HepG2 (cell line): ENCODE measurements around the gene ARL2. TPM values are rescaled to one million over a fixed set of nuclear protein-coding genes. Genes with fewer than 3 reads are reported as not detected.

ENCODE experiments used
- AFF4 ChIP-seq: sonication (generic); formaldehyde crosslinking; IDR thresholded peaks from 2 replicates; pipeline ENCODE4 v1.4.0; 2020; ENCODE audit warnings: missing genetic modification reagents
- ARNT ChIP-seq: fragments of 450-650 bp; IDR thresholded peaks from 2 replicates; pipeline ENCODE4 v1.6.1; 2017
- BORCS8-MEF2B ChIP-seq: sonication (generic); formaldehyde crosslinking; IDR thresholded peaks from 2 replicates; pipeline ENCODE4 v1.8.0; 2022; ENCODE audit warnings: mild to moderate bottlenecking, missing genetic modification reagents
- CBX5 ChIP-seq: sonication (generic); formaldehyde crosslinking; IDR thresholded peaks from 2 replicates; pipeline ENCODE4 v1.4.0; 2020; ENCODE audit warnings: missing genetic modification reagents, borderline replicate concordance
- ETV5 ChIP-seq: IDR thresholded peaks from 2 replicates; pipeline ENCODE4 v1.6.1; 2018; ENCODE audit warnings: missing biosample characterization, missing genetic modification reagents, inconsistent platforms, borderline replicate concordance
- HNF4A ChIP-seq: sonication (generic); formaldehyde crosslinking; IDR thresholded peaks from 2 replicates; pipeline ENCODE4 v1.4.0; 2020; ENCODE audit warnings: missing genetic modification reagents
- IKZF5 ChIP-seq: IDR thresholded peaks from 2 replicates; pipeline ENCODE4 v1.6.1; 2018; ENCODE audit warnings: missing genetic modification reagents, mild to moderate bottlenecking, missing compliant biosample characterization
- JUN ChIP-seq: sonication (generic); formaldehyde crosslinking; IDR thresholded peaks from 2 replicates; pipeline ENCODE4 v1.4.0; 2020; ENCODE audit warnings: mild to moderate bottlenecking, missing genetic modification reagents
- KDM2A ChIP-seq: sonication (generic); formaldehyde crosslinking; IDR thresholded peaks from 2 replicates; pipeline ENCODE4 v1.4.0; 2020; ENCODE audit warnings: low read depth, missing genetic modification reagents, borderline replicate concordance
- MAFF ChIP-seq: IDR thresholded peaks from 2 replicates; pipeline ENCODE4 v1.6.1; 2011; ENCODE audit warnings: low read depth, low read length, improper control_type of control experiment
- MEIS2 ChIP-seq: sonication (generic); formaldehyde crosslinking; IDR thresholded peaks from 2 replicates; pipeline ENCODE4 v1.9.0; 2021; ENCODE audit warnings: mild to moderate bottlenecking, missing genetic modification reagents
- POLR2AphosphoS5 ChIP-seq: IDR thresholded peaks from 2 replicates; pipeline ENCODE4 v1.6.1; 2012; ENCODE audit warnings: low read depth, low read length
- REPIN1 ChIP-seq: sonication (generic); formaldehyde crosslinking; IDR thresholded peaks from 2 replicates; pipeline ENCODE4 v1.8.0; 2022; ENCODE audit warnings: missing genetic modification reagents, low read depth, mild to moderate bottlenecking, borderline replicate concordance
- SMARCE1 ChIP-seq: fragments of 450-650 bp; IDR thresholded peaks from 2 replicates; pipeline ENCODE4 v1.6.1; 2017; ENCODE audit warnings: borderline replicate concordance
- TBX2 ChIP-seq: sonication (generic); formaldehyde crosslinking; IDR thresholded peaks from 2 replicates; pipeline ENCODE4 v1.5.0; 2020; ENCODE audit warnings: missing genetic modification reagents, mild to moderate bottlenecking, borderline replicate concordance
- TEAD2 ChIP-seq: sonication (generic); formaldehyde crosslinking; IDR thresholded peaks from 2 replicates; pipeline ENCODE4 v1.9.0; 2021; ENCODE audit warnings: missing genetic modification reagents
- WIZ ChIP-seq: sonication (generic); formaldehyde crosslinking; IDR thresholded peaks from 2 replicates; pipeline ENCODE4 v1.5.1; 2020; ENCODE audit warnings: mild to moderate bottlenecking, missing genetic modification reagents
- ZNF335 ChIP-seq: sonication (generic); formaldehyde crosslinking; IDR thresholded peaks from 2 replicates; pipeline ENCODE4 v1.4.0; 2020; ENCODE audit warnings: missing genetic modification reagents
- ZNF570 ChIP-seq: sonication (generic); formaldehyde crosslinking; IDR thresholded peaks from 2 replicates; pipeline ENCODE4 v1.4.0; 2020; ENCODE audit warnings: mild to moderate bottlenecking, missing genetic modification reagents, borderline replicate concordance
- ZSCAN21 ChIP-seq: sonication (generic); formaldehyde crosslinking; IDR thresholded peaks from 2 replicates; pipeline ENCODE4 v1.8.0; 2022; ENCODE audit warnings: mild to moderate bottlenecking, missing genetic modification reagents, moderate library complexity, borderline replicate concordance
- ZSCAN9 ChIP-seq: IDR thresholded peaks from 2 replicates; pipeline ENCODE4 v1.6.1; 2016; ENCODE audit warnings: borderline replicate concordance
- polyA plus RNA-seq, 8 experiments: library from polyadenylated mRNA; depleted of rRNA in 3 of 8; stranded (reverse) in 7 of 8; unstranded in 1 of 8; fragments of >200 nt; fragmentation: Illumina TruSeq in 4 of 8; extraction: Trizol in 4 of 8; gene quantifications; 2 replicates each; pipeline versions ENCODE4 v1.2.1 to v1.2.3, GENCODE V29; 2011 to 2016; ENCODE audit warnings: low read depth in 4 of 8, missing spikeins in 1 of 8, mixed read lengths in 1 of 8; ENCODE audit not compliant: insufficient read depth in 1 of 8
- total RNA-seq, 5 experiments: library from RNA; depleted of rRNA; stranded (reverse); fragments of >200 nt; fragmentation: Illumina TruSeq; extraction: Trizol; gene quantifications; 2 replicates each; pipeline ENCODE4 v1.2.3, GENCODE V29; 2016; ENCODE audit warnings: low read depth in 1 of 5
- TF ChIP-seq, protein P1 (sequence below): sonication (generic); formaldehyde crosslinking; conservative IDR thresholded peaks from 2 replicates; pipeline ENCODE4 v1.4.0; 2020; ENCODE audit warnings: missing genetic modification reagents
- TF ChIP-seq, protein P2 (sequence below): sonication (generic); formaldehyde crosslinking; IDR thresholded peaks from 2 replicates; pipeline ENCODE4 v1.8.1; 2023; ENCODE audit warnings: missing genetic modification reagents, mild to moderate bottlenecking, borderline replicate concordance
- TF ChIP-seq, protein P3 (sequence below): IDR thresholded peaks from 2 replicates; pipeline ENCODE4 v1.6.1; 2012; ENCODE audit warnings: inconsistent platforms

The ARL2 gene
- total and polyA plus RNA-seq, 2 of the 13 experiments (the other 11 are each of a cell fraction or from before 2014, with no cell fraction given): 82.9 to 84.4 TPM

DNA sequence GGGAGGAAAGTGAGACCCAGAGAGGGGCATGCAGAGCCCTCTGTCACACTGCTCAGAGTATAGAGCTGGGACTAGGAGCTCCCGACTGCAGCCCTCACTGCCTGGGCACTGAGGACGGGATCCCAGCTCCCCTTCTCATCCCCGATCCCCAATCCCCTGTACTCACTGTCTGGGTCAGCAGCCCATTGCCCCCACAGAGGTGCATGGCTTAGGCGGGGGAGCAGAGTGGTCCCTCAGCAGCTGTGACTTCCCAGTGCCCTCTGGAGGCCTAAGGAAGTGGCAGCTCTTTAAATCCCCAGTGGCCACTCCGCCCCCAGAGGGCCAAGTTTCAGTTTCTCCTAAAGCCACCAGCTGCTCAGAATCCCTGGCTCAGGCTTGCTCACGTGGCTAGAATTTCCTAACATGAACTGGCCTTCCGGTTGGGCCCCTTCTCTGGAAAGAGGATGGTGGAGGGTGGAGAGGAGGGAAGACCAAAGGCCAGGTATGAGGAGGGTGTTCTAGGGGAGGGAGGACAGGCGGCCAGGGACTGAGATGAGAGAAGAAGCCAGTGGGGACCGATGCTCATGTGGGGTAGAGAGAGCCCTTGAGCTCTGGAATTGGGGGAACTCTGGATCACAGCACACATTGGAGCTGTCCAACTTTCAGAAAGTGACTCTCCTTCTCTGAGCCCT is 17.1 kb upstream of the ARL2 start, which contains the start of gene BATF2 (continued):
- TF ChIP-seq, protein P1, sequence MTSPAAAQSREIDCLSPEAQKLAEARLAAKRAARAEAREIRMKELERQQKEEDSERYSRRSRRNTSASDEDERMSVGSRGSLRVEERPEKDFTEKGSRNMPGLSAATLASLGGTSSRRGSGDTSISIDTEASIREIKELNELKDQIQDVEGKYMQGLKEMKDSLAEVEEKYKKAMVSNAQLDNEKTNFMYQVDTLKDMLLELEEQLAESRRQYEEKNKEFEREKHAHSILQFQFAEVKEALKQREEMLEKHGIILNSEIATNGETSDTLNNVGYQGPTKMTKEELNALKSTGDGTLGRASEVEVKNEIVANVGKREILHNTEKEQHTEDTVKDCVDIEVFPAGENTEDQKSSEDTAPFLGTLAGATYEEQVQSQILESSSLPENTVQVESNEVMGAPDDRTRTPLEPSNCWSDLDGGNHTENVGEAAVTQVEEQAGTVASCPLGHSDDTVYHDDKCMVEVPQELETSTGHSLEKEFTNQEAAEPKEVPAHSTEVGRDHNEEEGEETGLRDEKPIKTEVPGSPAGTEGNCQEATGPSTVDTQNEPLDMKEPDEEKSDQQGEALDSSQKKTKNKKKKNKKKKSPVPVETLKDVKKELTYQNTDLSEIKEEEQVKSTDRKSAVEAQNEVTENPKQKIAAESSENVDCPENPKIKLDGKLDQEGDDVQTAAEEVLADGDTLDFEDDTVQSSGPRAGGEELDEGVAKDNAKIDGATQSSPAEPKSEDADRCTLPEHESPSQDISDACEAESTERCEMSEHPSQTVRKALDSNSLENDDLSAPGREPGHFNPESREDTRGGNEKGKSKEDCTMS (CRISPR knock-in tag): peak; percentile 69; the same call in 1 of the 2 replicates
- TF ChIP-seq, protein P2, sequence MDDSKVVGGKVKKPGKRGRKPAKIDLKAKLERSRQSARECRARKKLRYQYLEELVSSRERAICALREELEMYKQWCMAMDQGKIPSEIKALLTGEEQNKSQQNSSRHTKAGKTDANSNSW: no peak
- TF ChIP-seq JUN (CRISPR knock-in tag) (no peak), CBX5 (CRISPR knock-in tag) (peak; percentile 65; the same call in 1 of the 2 replicates), BORCS8-MEF2B (CRISPR knock-in tag) (no peak), ZSCAN21 (CRISPR knock-in tag) (0 out of 2 replicates have a peak, but pooled peaks have one; percentile 64), KDM2A (CRISPR knock-in tag) (0 out of 2 replicates have a peak, but pooled peaks have one; percentile 51), IKZF5 (peak; percentile 72), HNF4A (CRISPR knock-in tag) (peak; percentile 80), TEAD2 (CRISPR knock-in tag) (no peak), AFF4 (CRISPR knock-in tag) (no peak), REPIN1 (CRISPR knock-in tag) (peak; percentile 82), ARNT (no peak), ZNF570 (CRISPR knock-in tag) (no peak), POLR2AphosphoS5 (peak; percentile 77), ETV5 (CRISPR knock-in tag) (peak; percentile 98), SMARCE1 (no peak), MEIS2 (no peak), ZSCAN9 (peak; percentile 78), MAFF (no peak), TBX2 (CRISPR knock-in tag) (peak; percentile 72; the same call in 1 of the 2 replicates), WIZ (CRISPR knock-in tag) (no peak), ZNF335 (CRISPR knock-in tag) (no peak)
- TF ChIP-seq, protein P3, sequence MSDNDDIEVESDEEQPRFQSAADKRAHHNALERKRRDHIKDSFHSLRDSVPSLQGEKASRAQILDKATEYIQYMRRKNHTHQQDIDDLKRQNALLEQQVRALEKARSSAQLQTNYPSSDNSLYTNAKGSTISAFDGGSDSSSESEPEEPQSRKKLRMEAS: peak; percentile 80
